OCI-LY3 (cell line): Measurements from ENCODE around the gene MRPS5.

ENCODE experiments used
- EZH2phosphoT487 ChIP-seq: fragments of 200-600 bp; shearing (Covaris generic); IDR thresholded peaks from 2 replicates; pipeline ENCODE4 v1.6.1; 2018; ENCODE audit warnings: antibody characterized with exemption, mixed run types, low read depth
- TF ChIP-seq, protein P1 (sequence below): fragments of 200-600, 300-600 bp; sonication (generic); IDR thresholded peaks from 2 replicates; pipeline ENCODE4 v1.5.1; 2014; ENCODE audit warnings: antibody characterized with exemption, low read length, low read depth

DNA sequence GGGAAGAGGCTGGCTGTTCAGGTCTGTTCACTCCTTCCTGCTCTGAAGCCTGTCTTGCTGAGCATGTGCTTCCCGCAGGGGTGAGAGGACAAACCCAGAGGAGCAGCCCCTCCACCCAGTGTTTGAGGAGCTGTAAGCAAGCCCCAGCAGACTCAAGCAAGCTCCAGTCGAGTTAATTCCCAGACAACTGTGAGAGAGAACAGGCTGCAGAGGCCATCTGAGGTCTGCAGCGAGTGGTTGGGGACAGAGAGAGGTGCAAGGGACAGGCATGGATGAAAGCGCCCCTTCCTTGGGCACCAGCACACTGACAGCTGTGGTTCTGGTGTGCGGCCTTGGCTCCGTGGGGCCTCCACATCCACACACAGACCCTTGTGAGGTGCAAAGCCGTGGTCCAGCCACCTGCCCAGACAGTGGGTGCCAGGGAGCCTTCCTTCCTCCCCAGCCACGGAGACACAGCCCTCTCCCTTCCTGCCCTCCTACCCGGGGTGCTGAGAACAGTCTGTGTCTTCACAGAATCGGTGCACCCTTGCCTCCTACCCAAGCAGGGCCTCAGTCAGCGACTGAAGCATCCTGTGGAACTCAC is 59.9 kb downstream of the MRPS5 start:
- TF ChIP-seq, protein P1, sequence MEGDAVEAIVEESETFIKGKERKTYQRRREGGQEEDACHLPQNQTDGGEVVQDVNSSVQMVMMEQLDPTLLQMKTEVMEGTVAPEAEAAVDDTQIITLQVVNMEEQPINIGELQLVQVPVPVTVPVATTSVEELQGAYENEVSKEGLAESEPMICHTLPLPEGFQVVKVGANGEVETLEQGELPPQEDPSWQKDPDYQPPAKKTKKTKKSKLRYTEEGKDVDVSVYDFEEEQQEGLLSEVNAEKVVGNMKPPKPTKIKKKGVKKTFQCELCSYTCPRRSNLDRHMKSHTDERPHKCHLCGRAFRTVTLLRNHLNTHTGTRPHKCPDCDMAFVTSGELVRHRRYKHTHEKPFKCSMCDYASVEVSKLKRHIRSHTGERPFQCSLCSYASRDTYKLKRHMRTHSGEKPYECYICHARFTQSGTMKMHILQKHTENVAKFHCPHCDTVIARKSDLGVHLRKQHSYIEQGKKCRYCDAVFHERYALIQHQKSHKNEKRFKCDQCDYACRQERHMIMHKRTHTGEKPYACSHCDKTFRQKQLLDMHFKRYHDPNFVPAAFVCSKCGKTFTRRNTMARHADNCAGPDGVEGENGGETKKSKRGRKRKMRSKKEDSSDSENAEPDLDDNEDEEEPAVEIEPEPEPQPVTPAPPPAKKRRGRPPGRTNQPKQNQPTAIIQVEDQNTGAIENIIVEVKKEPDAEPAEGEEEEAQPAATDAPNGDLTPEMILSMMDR = no peak
- TF ChIP-seq EZH2phosphoT487 = no peak
